Activated naive CD8-positive, alpha-beta T cell (primary cell): ENCODE results near the gene HECA.
A peak's percentile ranks its signal among the peaks of the same experiment; 100 is the strongest.
"Not testable (repeated sequence)": the region's sequence is repeated elsewhere in the genome, so short reads cannot be mapped to it uniquely, and the experiment has no call there.

Experiments
- H3K27ac Mint-ChIP-seq: one replicate; pipeline ENCODE4 v1.8.0; 2021; ENCODE audit warnings: mixed read lengths
- H3K27me3 Mint-ChIP-seq: one replicate; pipeline ENCODE4 v1.8.0; 2021; ENCODE audit warnings: mixed read lengths
- H3K36me3 Mint-ChIP-seq: one replicate; pipeline ENCODE4 v1.8.0; 2021; ENCODE audit warnings: mixed read lengths
- H3K4me1 Mint-ChIP-seq: one replicate; pipeline ENCODE4 v1.8.0; 2021; ENCODE audit warnings: low read depth, mixed read lengths
- H3K4me3 Mint-ChIP-seq: one replicate; pipeline ENCODE4 v1.8.0; 2021; ENCODE audit warnings: mild to moderate bottlenecking, mixed read lengths
- H3K9me3 Mint-ChIP-seq: one replicate; pipeline ENCODE4 v1.8.0; 2021; ENCODE audit warnings: low read depth, mixed read lengths

Gene HECA

DNA sequence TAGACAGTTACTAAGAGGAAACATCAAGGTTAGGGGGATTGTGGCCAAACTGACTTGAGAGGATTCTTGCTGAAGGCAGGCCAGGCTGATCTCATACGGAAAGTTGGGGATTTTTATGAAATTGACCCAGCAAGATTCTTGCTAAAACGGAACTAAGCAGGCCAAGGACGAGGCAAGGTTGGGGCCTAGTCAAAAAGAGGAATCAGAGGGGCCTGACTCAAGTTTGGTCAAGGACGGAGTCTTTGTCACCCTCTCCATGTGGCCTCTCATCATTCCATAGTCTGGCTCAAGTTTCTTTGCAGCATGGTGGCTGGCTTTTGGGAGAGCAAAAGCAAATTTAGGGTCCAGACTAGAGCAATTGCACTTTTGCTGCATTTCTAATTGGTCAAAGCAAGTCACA, 7.9 kb upstream of the HECA start:
- Mint-ChIP-seq H3K27ac (peak overlapping the region; percentile 91), H3K4me1 (peaks cover 71% of the 10 kb centered on the region), H3K9me3 (no peaks in the 10 kb centered on the region), H3K27me3 (no peaks in the 10 kb centered on the region), H3K4me3 (peak overlapping the region; percentile 52), H3K36me3 (no peaks in the 10 kb centered on the region)

DNA sequence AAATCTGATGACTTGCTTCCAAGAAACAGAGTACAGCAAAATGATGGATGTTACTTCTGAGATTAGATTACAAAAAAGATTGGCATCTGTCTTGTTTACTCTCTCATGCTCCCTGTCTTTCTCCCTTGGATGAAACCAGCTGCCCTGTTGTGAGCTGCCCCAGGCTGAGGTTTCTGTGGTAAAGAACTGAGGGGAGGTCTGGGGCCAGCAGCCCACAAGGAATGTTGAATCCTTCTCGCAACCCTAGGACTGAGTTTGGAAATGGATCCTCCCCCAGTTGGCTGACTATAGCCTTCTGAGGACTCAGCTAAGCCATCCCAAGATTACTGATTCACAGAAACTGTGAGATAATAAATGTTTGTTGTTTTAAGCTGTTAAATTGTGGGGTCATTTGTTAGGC, 5.6 kb upstream of the HECA start:
- Mint-ChIP-seq H3K4me3 (no peak overlapping the region), H3K4me1 (peaks cover 88% of the 10 kb centered on the region), H3K36me3 (no peaks in the 10 kb centered on the region), H3K9me3 (no peaks in the 10 kb centered on the region), H3K27me3 (no peaks in the 10 kb centered on the region), H3K27ac (peak overlapping the region; percentile 67)

DNA sequence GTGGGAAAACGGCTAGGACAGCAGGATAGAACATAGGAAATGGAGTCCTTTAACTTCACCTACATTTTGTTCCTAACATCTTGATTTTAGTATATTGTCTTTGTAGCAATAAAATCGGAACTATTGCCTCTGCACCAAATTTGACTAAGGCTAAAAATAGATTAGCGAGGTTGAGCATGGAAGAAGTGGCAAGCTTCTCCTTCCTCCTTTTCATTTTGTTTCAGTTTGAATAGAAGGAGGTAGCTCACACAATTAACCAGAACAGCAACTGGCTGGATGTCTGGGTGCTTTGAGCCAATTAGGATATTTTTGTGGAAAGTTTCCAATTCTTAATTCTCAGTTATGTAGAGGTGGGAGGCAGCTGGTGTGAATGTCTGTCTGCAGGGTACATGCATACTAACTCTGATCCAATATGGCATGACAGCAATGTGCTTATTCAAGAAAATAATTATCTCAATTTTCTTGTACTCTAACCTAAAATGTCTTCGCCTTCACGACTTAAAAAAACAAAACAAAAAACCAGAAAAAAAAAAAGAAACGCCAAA, 3.1 kb upstream of the HECA start:
- peaks cover 2% of the 10 kb centered on the region for H3K36me3 Mint-ChIP-seq
- H3K9me3 Mint-ChIP-seq = no peaks in the 10 kb centered on the region
- peak overlapping the region; percentile 88 for H3K27ac Mint-ChIP-seq
- peaks cover 71% of the 10 kb centered on the region for H3K4me1 Mint-ChIP-seq
- peak overlapping the region; percentile 42 for H3K4me3 Mint-ChIP-seq
- no peaks in the 10 kb centered on the region for H3K27me3 Mint-ChIP-seq

DNA sequence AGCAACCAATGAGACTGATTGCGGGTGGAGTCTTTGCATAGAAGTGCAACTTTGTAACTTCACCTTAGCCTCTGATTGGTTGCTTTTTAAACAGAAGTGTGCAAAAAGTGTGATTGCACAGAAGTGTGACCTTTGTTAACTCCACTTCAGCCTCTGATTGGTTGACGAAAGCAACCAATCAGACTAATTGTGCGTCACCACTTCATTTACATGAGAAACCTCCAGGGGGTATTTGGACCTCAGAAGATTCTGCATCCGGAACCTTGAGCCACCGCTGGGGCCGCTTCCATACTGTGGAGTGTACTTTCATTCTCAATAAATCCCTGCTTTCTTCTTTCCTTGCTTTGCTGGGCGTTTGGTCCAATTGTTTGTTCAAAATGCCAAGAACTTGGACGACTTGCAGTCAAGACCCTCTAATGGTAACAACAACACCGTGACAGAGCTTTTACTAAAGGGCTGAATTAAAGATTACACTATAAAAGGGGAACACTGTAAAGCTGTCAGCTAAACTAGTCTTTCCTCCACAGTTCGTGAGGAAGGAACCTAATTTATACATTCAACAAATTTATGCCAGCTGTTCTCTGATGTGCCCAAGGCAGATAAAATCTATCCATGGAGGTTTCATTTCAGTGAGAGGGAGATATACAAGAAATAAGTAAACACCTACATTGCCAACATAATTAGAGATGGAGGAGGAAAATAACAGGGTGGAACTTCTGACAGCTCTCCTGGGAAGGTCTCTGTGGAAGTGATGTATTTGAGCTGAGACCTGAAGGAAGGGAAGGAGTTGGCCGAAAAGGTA, 1.4 kb upstream of the HECA start:
- Mint-ChIP-seq H3K36me3 (peaks cover 8% of the 10 kb centered on the region), H3K4me3 (peak overlapping the region; percentile 47), H3K9me3 (no peaks in the 10 kb centered on the region), H3K27ac (peak overlapping the region; percentile 58), H3K27me3 (no peaks in the 10 kb centered on the region), H3K4me1 (peaks cover 70% of the 10 kb centered on the region)

DNA sequence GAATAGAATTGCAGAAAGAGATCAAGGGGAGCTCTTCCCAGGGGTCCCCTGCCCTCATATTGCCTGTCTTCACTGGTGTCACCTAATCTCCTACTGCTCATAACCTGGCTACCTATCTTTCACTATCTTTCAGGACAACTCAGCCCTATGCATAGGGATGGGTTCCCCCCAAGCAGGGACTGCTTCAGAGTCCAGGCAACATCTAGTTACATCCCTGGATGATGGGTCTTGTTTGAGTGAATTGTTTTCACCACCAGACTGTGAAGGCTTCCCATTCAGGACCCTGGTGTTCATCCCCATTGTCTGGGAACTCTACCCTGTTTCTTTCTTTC, 850 bp upstream of the HECA start:
- Mint-ChIP-seq H3K9me3 (no peaks in the 10 kb centered on the region), H3K27ac (peak overlapping the region; percentile 58), H3K27me3 (no peaks in the 10 kb centered on the region), H3K4me3 (peak overlapping the region; percentile 47), H3K36me3 (peaks cover 8% of the 10 kb centered on the region), H3K4me1 (peaks cover 74% of the 10 kb centered on the region)

DNA sequence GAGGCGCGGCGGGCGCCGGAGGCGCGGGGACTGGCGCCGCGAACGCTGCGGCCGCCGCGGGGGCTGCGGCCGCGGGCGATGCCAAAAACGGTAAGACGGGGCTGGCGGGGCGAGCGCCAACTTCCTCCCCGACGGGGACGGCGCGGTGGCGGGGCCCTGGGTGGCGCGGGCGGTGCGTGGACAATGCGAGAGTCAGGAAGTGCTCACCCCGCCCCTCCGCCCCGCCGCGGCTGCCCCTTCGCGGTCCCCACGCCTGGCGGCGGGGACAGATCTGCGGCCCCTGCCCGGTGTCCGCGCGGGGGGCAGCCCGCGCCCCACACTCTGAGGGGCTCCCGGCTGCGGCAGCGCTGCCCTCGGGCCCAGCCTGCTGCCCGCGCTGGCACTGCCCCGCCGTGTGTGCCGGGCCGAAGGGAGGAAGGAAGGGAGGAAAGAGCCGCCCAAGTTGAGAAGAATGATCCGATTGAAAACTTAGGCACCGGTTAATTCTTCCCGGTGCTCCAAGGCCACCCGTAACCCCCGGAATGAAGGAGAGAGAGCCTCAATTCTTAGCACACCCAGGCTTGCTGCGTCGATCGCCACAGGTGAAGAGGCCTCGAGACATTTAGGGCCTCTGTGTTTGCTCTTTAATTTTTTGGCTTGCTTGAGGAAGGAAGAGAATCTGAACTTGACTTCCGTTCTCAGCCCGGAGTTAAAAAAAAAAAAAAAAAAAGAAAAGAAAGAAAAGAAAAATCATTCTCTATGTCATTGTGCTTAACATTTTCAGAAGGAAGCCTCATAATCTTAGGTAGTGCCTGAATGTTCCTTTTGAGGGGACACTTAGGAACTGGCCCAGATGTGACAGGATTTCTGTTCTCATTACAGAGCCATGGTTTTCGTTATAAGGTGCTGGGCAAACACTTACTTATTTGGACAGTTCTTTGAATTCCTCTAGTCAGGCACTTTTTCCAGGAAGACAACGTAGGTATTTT, 982 bp downstream of the HECA start:
- Mint-ChIP-seq H3K4me1 (peaks cover 79% of the 10 kb centered on the region), H3K9me3 (no peaks in the 10 kb centered on the region), H3K4me3 (peak overlapping the region; percentile 94), H3K27ac (peak overlapping the region; percentile 99), H3K36me3 (peaks cover 8% of the 10 kb centered on the region), H3K27me3 (no peaks in the 10 kb centered on the region)

DNA sequence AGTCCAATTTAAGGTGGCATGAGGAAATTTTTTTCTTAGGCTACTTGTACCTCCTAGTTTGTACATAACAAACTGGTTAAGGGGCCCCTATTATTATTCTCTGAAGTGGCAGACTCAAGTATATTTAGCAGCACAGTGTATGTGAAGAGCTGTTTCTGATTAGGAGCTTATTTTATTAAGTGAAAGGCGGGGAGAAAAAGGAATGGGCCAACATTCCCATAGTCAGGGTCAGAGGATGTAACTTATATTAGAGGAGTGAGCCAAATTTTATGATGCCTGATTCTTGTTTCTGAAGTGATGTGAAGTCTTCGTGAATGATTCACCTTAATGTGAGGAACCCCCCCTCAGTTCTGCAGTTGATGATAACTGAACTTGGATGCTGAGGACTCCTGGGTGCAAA, 2.8 kb downstream of the HECA start:
- H3K4me1 Mint-ChIP-seq = peaks cover 70% of the 10 kb centered on the region
- no peaks in the 10 kb centered on the region for H3K27me3 Mint-ChIP-seq
- no peaks in the 10 kb centered on the region for H3K9me3 Mint-ChIP-seq
- H3K27ac Mint-ChIP-seq = peak overlapping the region; percentile 99
- peak overlapping the region; percentile 94 for H3K4me3 Mint-ChIP-seq
- H3K36me3 Mint-ChIP-seq = peaks cover 8% of the 10 kb centered on the region

DNA sequence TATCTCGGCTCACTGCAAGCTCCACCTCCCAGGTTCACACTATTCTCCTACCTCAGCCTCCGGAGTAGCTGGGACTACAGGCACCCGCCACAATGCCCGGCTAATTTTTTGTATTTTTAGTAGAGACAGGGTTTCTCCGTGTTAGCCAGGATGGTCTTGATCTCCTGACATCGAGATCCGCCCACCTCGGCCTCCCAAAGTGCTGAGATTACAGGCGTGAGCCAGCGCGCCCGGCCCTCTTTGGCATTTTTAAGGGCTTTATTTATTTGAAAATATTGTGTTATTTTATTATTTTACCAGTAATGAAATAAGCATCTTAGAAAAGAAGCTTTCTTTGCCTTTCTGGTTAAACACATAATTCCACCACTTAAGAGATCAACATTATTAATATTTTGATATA, 6.0 kb downstream of the HECA start:
- peak overlapping the region; percentile 99 for H3K27ac Mint-ChIP-seq
- peaks cover 12% of the 10 kb centered on the region for H3K36me3 Mint-ChIP-seq
- peak overlapping the region; percentile 94 for H3K4me3 Mint-ChIP-seq
- not testable (repeated sequence) for H3K27me3 Mint-ChIP-seq, H3K9me3 Mint-ChIP-seq
- H3K4me1 Mint-ChIP-seq = peaks cover 84% of the 10 kb centered on the region

DNA sequence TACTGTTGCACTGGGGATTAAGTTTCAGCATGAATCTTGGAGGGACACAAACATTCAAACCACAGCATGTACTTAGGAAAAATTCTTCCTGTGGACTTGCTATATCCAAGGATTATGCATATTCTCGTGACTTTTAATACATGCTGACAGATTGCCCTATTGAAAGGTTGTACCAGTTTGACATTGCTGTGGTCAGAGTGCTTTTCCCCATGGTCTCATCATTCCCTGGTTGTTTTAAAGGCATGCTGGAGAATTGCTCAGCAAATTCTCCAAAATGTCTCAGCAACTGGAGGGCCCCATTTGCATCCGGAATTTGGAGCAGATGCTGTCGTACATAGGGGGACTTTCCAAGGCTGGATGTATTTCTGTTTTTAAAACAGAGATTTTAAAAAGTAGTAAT, 7.4 kb downstream of the HECA start:
- peaks cover 13% of the 10 kb centered on the region for H3K36me3 Mint-ChIP-seq
- H3K4me1 Mint-ChIP-seq = peaks cover 88% of the 10 kb centered on the region
- peak overlapping the region; percentile 98 for H3K27ac Mint-ChIP-seq
- H3K9me3 Mint-ChIP-seq = no peaks in the 10 kb centered on the region
- H3K4me3 Mint-ChIP-seq = peak overlapping the region; percentile 13
- H3K27me3 Mint-ChIP-seq = no peaks in the 10 kb centered on the region

- peaks cover 89% of the 10 kb centered on the region for H3K4me1 Mint-ChIP-seq
- H3K36me3 Mint-ChIP-seq = peaks cover 12% of the 10 kb centered on the region
- H3K27ac Mint-ChIP-seq = peak overlapping the region; percentile 98
- H3K9me3 Mint-ChIP-seq = no peaks in the 10 kb centered on the region
- no peaks in the 10 kb centered on the region for H3K27me3 Mint-ChIP-seq
- H3K4me3 Mint-ChIP-seq = peak overlapping the region; percentile 87
These were observed 8.2 kb downstream of the HECA start for GRCh38 chr6:139143111-139143510.

- peaks cover 90% of the 10 kb centered on the region for H3K4me1 Mint-ChIP-seq
- H3K9me3 Mint-ChIP-seq = no peaks in the 10 kb centered on the region
- H3K36me3 Mint-ChIP-seq = peaks cover 13% of the 10 kb centered on the region
- H3K27ac Mint-ChIP-seq = peak overlapping the region; percentile 98
- H3K4me3 Mint-ChIP-seq = peak overlapping the region; percentile 87
- H3K27me3 Mint-ChIP-seq = no peaks in the 10 kb centered on the region
These were observed 9.7 kb downstream of the HECA start for GRCh38 chr6:139144490-139145085.

DNA sequence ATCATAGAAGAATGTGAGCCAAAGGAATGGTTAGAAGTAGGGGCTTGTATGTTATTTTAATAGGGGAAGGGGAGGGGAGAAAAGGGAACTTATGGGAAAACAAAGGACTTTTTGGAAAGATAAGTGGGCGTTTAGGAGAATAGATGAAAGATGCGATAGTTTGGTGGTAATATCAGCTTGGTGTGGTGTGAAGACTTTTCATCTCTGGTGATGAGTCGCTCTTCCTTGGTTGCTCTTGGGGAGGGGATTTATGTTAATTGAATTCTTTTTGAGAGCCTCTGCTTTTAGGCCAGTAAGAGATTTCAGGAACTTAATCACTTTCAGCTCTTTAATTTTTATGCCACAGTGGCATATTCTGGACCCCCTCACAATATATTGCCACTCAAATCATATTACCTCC, 10.8 kb downstream of the HECA start:
- Mint-ChIP-seq H3K9me3 (no peaks in the 10 kb centered on the region), H3K36me3 (peaks cover 13% of the 10 kb centered on the region), H3K27ac (peak overlapping the region; percentile 98), H3K27me3 (no peaks in the 10 kb centered on the region), H3K4me1 (peaks cover 90% of the 10 kb centered on the region), H3K4me3 (peak overlapping the region; percentile 87)

DNA sequence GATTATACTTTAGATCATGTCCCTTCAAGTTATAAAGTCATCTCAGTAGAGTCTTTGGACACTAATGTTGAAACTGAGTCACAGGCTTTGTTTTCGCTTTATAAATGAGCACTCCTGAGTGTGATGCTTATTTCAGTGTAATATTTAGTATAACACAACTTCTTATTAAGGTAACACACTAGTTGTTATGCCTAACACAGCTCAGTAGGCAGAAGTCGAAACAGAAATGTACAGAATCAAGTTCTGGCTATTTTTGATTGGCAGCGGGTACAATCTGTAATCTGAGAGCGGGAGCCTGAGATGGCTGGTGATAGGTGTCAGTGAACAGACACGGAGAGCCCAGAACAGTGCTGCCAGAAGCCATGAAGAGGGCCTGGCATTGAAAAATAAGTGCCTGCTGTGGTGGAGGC, 11.4 kb downstream of the HECA start:
- Mint-ChIP-seq H3K4me1 (peaks cover 94% of the 10 kb centered on the region), H3K4me3 (peak overlapping the region; percentile 87), H3K36me3 (peaks cover 13% of the 10 kb centered on the region), H3K27me3 (no peaks in the 10 kb centered on the region), H3K9me3 (no peaks in the 10 kb centered on the region), H3K27ac (peak overlapping the region; percentile 98)

DNA sequence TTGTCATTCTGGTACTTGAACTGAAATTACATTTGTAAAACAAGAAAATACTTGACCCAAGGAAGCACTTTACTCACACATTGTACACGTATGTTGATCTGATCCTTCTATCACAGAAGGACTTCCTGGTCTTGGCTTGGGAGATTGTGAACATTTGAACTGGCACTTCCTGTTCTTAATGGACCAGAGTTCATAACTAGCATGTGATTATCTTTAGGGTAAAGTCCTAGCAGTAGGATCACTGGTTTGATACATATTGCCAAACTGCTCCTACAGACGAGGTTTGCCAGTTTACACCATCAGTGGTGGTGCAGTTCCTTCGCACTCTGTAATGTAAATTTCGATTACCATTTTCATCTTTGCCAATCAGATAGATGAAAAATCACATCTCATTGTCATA, 12.7 kb downstream of the HECA start:
- Mint-ChIP-seq H3K4me3 (peak overlapping the region; percentile 87), H3K27ac (peak overlapping the region; percentile 98), H3K9me3 (no peaks in the 10 kb centered on the region), H3K36me3 (peaks cover 13% of the 10 kb centered on the region), H3K4me1 (peaks cover 98% of the 10 kb centered on the region), H3K27me3 (no peaks in the 10 kb centered on the region)
